Measurements from ENCODE around the gene CAMSAP2.

- TF ChIP-seq TAF1 (IDR thresholded peaks at IDR 0.05; ENCODE audit: low read depth) (no peak), RAD21 (IDR thresholded peaks at IDR 0.05; ENCODE audit: low read depth) (no peak), FOXM1 (IDR thresholded peaks at IDR 0.05; ENCODE audit: borderline replicate concordance, low read depth) (no peak), REST (IDR thresholded peaks at IDR 0.05; ENCODE audit: low read depth) (no peak), EP300 (IDR thresholded peaks at IDR 0.05; ENCODE audit: borderline replicate concordance) (no peak), TCF12 (IDR thresholded peaks at IDR 0.05; ENCODE audit: low read depth) (no peak), YY1 (IDR thresholded peaks at IDR 0.05; ENCODE audit: low read depth) (no peak), CREB1 (IDR thresholded peaks at IDR 0.05; ENCODE audit: low read depth) (no peak), NFIC (IDR thresholded peaks at IDR 0.05) (no peak), CEBPB (IDR thresholded peaks at IDR 0.05) (no peak)
- TF ChIP-seq, protein P1, sequence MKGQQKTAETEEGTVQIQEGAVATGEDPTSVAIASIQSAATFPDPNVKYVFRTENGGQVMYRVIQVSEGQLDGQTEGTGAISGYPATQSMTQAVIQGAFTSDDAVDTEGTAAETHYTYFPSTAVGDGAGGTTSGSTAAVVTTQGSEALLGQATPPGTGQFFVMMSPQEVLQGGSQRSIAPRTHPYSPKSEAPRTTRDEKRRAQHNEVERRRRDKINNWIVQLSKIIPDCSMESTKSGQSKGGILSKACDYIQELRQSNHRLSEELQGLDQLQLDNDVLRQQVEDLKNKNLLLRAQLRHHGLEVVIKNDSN (IDR thresholded peaks at IDR 0.05), result no peak
Observed at GRCh38 chr1:200753650-200754198, 15.0 kb downstream of the CAMSAP2 start.

Measured in Ishikawa (cell line).